SU-DHL-6 (cell line): ENCODE results near the gene NHSL2.

Experiments used
- H2AFZ ChIP-seq: fragments of 200-600 bp; sonication (generic); 2 replicates; pipeline ENCODE4 v1.6.1; 2014; ENCODE audit warnings: low read depth, mild to moderate bottlenecking, moderate library complexity, mixed read lengths, antibody characterized with exemption, low read length; ENCODE audit not compliant: severe bottlenecking
- H3F3A ChIP-seq: fragments of 200-600 bp; shearing (Covaris generic); 2 replicates; pipeline ENCODE4 v1.6.0; 2016; ENCODE audit warnings: antibody characterized with exemption, mild to moderate bottlenecking; ENCODE audit not compliant: insufficient read depth
- H3K27ac ChIP-seq: fragments of 200-600 bp; sonication (generic); 2 replicates; pipeline ENCODE4 v1.5.1; 2016; ENCODE audit warnings: low read depth, mild to moderate bottlenecking, low read length, moderate library complexity, mixed read lengths
- H3K27me3 ChIP-seq: fragments of 200-600 bp; sonication (generic), shearing (Covaris generic); 2 replicates; pipeline ENCODE4 v1.6.0; 2014; ENCODE audit warnings: mild to moderate bottlenecking, low read length
- H3K36me3 ChIP-seq: fragments of 200-600 bp; sonication (generic); 2 replicates; pipeline ENCODE4 v1.6.1; 2014; ENCODE audit warnings: mild to moderate bottlenecking, low read length, mixed read lengths
- H3K4me2 ChIP-seq: fragments of 300-600, 200-600 bp; shearing (Covaris generic), sonication (generic); 2 replicates; pipeline ENCODE4 v1.6.0; 2014; ENCODE audit warnings: low read length, low read depth, mild to moderate bottlenecking; ENCODE audit not compliant: poor library complexity, severe bottlenecking
- H3K4me3 ChIP-seq: fragments of 200-600 bp; sonication (generic); 2 replicates; pipeline ENCODE4 v1.5.1; 2014; ENCODE audit warnings: antibody characterized with exemption, low read length, mild to moderate bottlenecking, mixed read lengths; ENCODE audit not compliant: insufficient read depth, poor library complexity, severe bottlenecking
- H3K79me2 ChIP-seq: fragments of 200-600 bp; sonication (generic); 2 replicates; pipeline ENCODE4 v1.6.1; 2014; ENCODE audit warnings: mild to moderate bottlenecking, low read length, moderate library complexity; ENCODE audit not compliant: insufficient read depth
- H3K9ac ChIP-seq: fragments of 200-600 bp; sonication (generic); 2 replicates; pipeline ENCODE4 v1.7.0; 2014; ENCODE audit warnings: mild to moderate bottlenecking, low read length
- H3K9me2 ChIP-seq: fragments of 200-600 bp; sonication (generic); replicated peaks from 2 replicates; pipeline ENCODE4 v1.6.1; 2014; ENCODE audit warnings: low read length; ENCODE audit not compliant: insufficient read depth
- H3K9me3 ChIP-seq: fragments of 200-600 bp; sonication (generic); 2 replicates; pipeline ENCODE4 v1.6.1; 2014; ENCODE audit warnings: low read length, mixed read lengths; ENCODE audit not compliant: insufficient read depth
- H4K20me1 ChIP-seq: fragments of 200-600 bp; sonication (generic); 2 replicates; pipeline ENCODE4 v1.6.1; 2014; ENCODE audit warnings: low read depth, mild to moderate bottlenecking, antibody characterized with exemption, low read length, moderate library complexity, mixed read lengths
- EZH2phosphoT487 ChIP-seq: fragments of 200-600 bp; sonication (generic), shearing (Covaris generic); conservative IDR thresholded peaks from 2 replicates; pipeline ENCODE4 v1.6.1; 2018; ENCODE audit warnings: mild to moderate bottlenecking, antibody characterized with exemption, low read length, moderate library complexity, mixed read lengths
- TF ChIP-seq, protein P1 (sequence below): fragments of 200-600 bp; sonication (generic); IDR thresholded peaks from one replicate; pipeline ENCODE4 v1.5.1; 2017; ENCODE audit warnings: antibody characterized with exemption, mild to moderate bottlenecking, low read length, moderate library complexity; ENCODE audit not compliant: insufficient read depth, poor library complexity, severe bottlenecking

The NHSL2 gene

DNA sequence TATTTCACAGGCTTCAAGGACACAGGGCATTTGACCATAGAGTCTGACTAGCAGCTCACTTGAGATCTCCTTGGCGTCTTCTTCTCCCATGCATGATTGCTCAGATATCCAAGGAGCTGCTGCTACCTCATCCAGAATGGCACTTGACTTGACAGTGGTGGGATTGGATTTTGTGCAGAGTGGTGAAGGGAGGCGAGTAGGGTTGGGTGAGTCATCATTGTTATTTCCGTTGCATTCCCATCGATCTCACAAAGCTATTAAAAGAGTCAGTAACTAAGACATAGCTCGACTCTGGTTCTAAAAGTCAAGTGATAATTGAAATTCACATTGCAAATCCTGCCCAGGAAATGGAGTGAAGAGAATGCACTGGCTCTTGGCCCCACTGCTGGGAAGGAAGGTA lies 27.7 kb downstream of the NHSL2 start:
- H3K27me3 ChIP-seq = no peaks in the 10 kb centered on the region

DNA sequence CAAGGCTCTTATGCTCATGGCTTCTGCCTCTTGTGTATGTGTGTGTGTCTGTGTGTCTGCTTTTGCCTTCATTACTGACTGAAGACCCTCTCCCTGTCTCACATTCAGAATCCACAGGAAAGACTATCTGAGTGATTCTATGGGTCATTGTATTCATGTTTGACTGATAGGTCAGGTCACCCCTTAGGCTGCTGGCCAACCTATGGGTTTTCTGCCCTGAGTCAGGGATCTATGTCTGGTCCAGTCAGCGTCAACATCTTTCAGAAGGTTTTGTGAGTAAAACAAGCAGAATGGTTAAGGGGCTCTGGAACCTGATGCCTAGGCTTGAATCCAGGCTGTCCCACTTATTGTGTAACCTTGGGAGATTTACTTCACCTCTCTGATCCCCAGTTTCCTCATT lies 30.5 kb downstream of the NHSL2 start:
- TF ChIP-seq, protein P1, sequence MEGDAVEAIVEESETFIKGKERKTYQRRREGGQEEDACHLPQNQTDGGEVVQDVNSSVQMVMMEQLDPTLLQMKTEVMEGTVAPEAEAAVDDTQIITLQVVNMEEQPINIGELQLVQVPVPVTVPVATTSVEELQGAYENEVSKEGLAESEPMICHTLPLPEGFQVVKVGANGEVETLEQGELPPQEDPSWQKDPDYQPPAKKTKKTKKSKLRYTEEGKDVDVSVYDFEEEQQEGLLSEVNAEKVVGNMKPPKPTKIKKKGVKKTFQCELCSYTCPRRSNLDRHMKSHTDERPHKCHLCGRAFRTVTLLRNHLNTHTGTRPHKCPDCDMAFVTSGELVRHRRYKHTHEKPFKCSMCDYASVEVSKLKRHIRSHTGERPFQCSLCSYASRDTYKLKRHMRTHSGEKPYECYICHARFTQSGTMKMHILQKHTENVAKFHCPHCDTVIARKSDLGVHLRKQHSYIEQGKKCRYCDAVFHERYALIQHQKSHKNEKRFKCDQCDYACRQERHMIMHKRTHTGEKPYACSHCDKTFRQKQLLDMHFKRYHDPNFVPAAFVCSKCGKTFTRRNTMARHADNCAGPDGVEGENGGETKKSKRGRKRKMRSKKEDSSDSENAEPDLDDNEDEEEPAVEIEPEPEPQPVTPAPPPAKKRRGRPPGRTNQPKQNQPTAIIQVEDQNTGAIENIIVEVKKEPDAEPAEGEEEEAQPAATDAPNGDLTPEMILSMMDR = no peak

More for the DNA sequence above, 27.7 kb downstream of the NHSL2 start:
- Histone ChIP-seq H3F3A (no peaks in the 10 kb centered on the region), H3K9ac (no peak overlapping the region), H3K9me3 (no peaks in the 10 kb centered on the region), H3K9me2 (no peaks in the 10 kb centered on the region), H3K36me3 (no peaks in the 10 kb centered on the region), H3K4me3 (no peak overlapping the region), H3K4me2 (no peak overlapping the region), H3K79me2 (no peaks in the 10 kb centered on the region), H3K27ac (no peak overlapping the region), H2AFZ (no peak overlapping the region), H4K20me1 (no peaks in the 10 kb centered on the region)
- TF ChIP-seq, protein P1 = no peak
- no peak for TF ChIP-seq EZH2phosphoT487

DNA sequence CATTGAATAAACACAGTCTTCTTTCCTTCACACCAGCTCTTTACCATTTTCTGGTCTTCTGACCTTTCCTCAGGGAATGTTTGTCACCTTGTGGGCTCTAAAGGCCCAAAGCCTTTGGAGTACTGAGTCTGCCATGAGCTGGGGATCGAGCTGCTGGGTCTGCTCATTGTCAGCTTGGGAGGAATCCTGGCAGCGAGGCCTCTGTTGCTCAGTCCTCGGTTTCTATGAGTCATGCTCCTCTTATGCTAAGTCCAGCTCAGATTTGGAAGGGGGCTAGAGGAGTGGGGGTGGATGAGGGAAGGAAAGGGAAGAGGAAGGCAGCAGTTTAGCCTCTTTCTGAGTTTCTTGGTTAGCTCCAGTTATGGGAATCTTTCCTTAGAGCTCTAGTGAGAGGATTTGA lies 31.1 kb downstream of the NHSL2 start:
- H3F3A ChIP-seq = no peaks in the 10 kb centered on the region
- no peak overlapping the region for H3K9ac ChIP-seq
- no peaks in the 10 kb centered on the region for H4K20me1 ChIP-seq
- no peaks in the 10 kb centered on the region for H3K27me3 ChIP-seq
- no peaks in the 10 kb centered on the region for H3K36me3 ChIP-seq
- H3K27ac ChIP-seq = no peak overlapping the region
- H3K79me2 ChIP-seq = no peaks in the 10 kb centered on the region
- TF ChIP-seq, protein P1 = no peak
- no peak for TF ChIP-seq EZH2phosphoT487
- no peak overlapping the region for H3K4me3 ChIP-seq
- no peak overlapping the region for H3K4me2 ChIP-seq
- H2AFZ ChIP-seq = no peak overlapping the region
- H3K9me2 ChIP-seq = no peaks in the 10 kb centered on the region
- H3K9me3 ChIP-seq = no peaks in the 10 kb centered on the region

More for the DNA sequence above, 30.5 kb downstream of the NHSL2 start:
- Histone ChIP-seq H3K79me2 (no peaks in the 10 kb centered on the region), H3K27ac (no peak overlapping the region), H3K4me2 (no peak overlapping the region), H4K20me1 (no peaks in the 10 kb centered on the region), H3K9me3 (no peaks in the 10 kb centered on the region), H3K9me2 (no peaks in the 10 kb centered on the region), H3K36me3 (no peaks in the 10 kb centered on the region), H3K4me3 (no peak overlapping the region), H3K27me3 (no peaks in the 10 kb centered on the region), H3F3A (no peaks in the 10 kb centered on the region), H3K9ac (no peak overlapping the region), H2AFZ (no peak overlapping the region)
